HEK293 (cell line): ENCODE results near the gene ZNF32.

Experiments
- CTCF ChIA-PET: fragments of 350-600 bp; formaldehyde crosslinking; extraction: SDS; loops from one replicate; lab custom pipeline; 2021; ENCODE audit warnings: antibody characterized with exemption; lab: Yijun Ruan, JAX
- POLR2A ChIA-PET: fragments of 300-600 bp; formaldehyde crosslinking; extraction: SDS; loops from one replicate; lab custom pipeline; 2020; ENCODE audit warnings: antibody characterized with exemption, inconsistent platforms; lab: Yijun Ruan, JAX
- H3K27ac ChIP-seq: fragments of 200-500 bp; sonication (Bioruptor generic); 2 replicates; pipeline ENCODE4 v1.5.1; 2014; ENCODE audit warnings: low read depth, low read length, control low read depth, inconsistent platforms; ENCODE audit errors: extremely low read depth
- H3K36me3 ChIP-seq, 2 experiments: fragments of 200-500 bp in 1 of 2; sonication (Bioruptor generic) in 1 of 2; 1 replicate in 1 of 2; 2 replicates in 1 of 2; pipeline ENCODE4 v1.5.1; 2014 to 2017; ENCODE audit warnings: inconsistent platforms in 2 of 2, low read length in 2 of 2; ENCODE audit not compliant: control insufficient read depth in 2 of 2, insufficient read depth in 1 of 2
- H3K4me1 ChIP-seq: fragments of 200-500 bp; sonication (Bioruptor generic); 2 replicates; pipeline ENCODE4 v1.5.1; 2014; ENCODE audit warnings: mild to moderate bottlenecking, low read length, inconsistent platforms; ENCODE audit not compliant: control insufficient read depth, insufficient read depth
- H3K4me3 ChIP-seq: 2 replicates; pipeline ENCODE4 v1.5.1; 2011; ENCODE audit warnings: low read depth, mild to moderate bottlenecking, control low read depth, low read length, moderate library complexity
- H3K9me3 ChIP-seq: fragments of 200-500 bp; sonication (Bioruptor generic); 2 replicates; pipeline ENCODE4 v1.5.1; 2014; ENCODE audit warnings: low read depth, low read length, inconsistent platforms; ENCODE audit not compliant: control insufficient read depth, insufficient read depth
- BCL11A ChIP-seq: fragments of 450-650 bp; formaldehyde crosslinking; IDR thresholded peaks from 2 replicates; pipeline ENCODE4 v1.5.1; 2016; ENCODE audit warnings: low read depth, missing biosample characterization, missing genetic modification characterization
- BCL11B ChIP-seq: fragments of 450-650 bp; formaldehyde crosslinking; IDR thresholded peaks from 2 replicates; pipeline ENCODE4 v1.5.1; 2016; ENCODE audit warnings: low read depth, missing biosample characterization, missing genetic modification characterization
- GLI2 ChIP-seq: fragments of 450-650 bp; formaldehyde crosslinking; IDR thresholded peaks from 2 replicates; pipeline ENCODE4; 2017; ENCODE audit warnings: missing biosample characterization, missing genetic modification characterization, low read depth, borderline replicate concordance
- GLIS1 ChIP-seq: fragments of 450-650 bp; formaldehyde crosslinking; IDR thresholded peaks from 2 replicates; pipeline ENCODE4 v1.5.1; 2016; ENCODE audit warnings: missing biosample characterization, missing genetic modification characterization
- HIC1 ChIP-seq: fragments of 450-650 bp; formaldehyde crosslinking; IDR thresholded peaks from 2 replicates; pipeline ENCODE4 v1.5.1; 2016; ENCODE audit warnings: missing biosample characterization, missing genetic modification characterization
- HOXC10 ChIP-seq: sonication (generic); formaldehyde crosslinking; IDR thresholded peaks from 2 replicates; pipeline ENCODE4 v1.8.1; 2023; ENCODE audit warnings: mild to moderate bottlenecking, missing genetic modification reagents
- KLF8 ChIP-seq: fragments of 450-650 bp; formaldehyde crosslinking; IDR thresholded peaks from 2 replicates; pipeline ENCODE4 v1.5.1; 2016; ENCODE audit warnings: missing biosample characterization, missing genetic modification characterization
- OSR2 ChIP-seq: fragments of 450-650 bp; formaldehyde crosslinking; IDR thresholded peaks from 2 replicates; pipeline ENCODE4 v1.5.1; 2016; ENCODE audit warnings: missing biosample characterization, missing genetic modification characterization
- PRDM10 ChIP-seq: fragments of 450-650 bp; formaldehyde crosslinking; IDR thresholded peaks from 2 replicates; pipeline ENCODE4 v1.5.1; 2016; ENCODE audit warnings: missing biosample characterization, missing genetic modification characterization
- YY2 ChIP-seq: fragments of 450-650 bp; formaldehyde crosslinking; IDR thresholded peaks from 2 replicates; pipeline ENCODE4 v1.5.1; 2016; ENCODE audit warnings: missing biosample characterization, missing genetic modification characterization
- ZEB2 ChIP-seq: fragments of 450-650 bp; formaldehyde crosslinking; IDR thresholded peaks from 2 replicates; pipeline ENCODE4 v1.5.1; 2016; ENCODE audit warnings: missing biosample characterization, missing genetic modification characterization
- ZNF114 ChIP-seq: fragments of 450-650 bp; formaldehyde crosslinking; IDR thresholded peaks from 2 replicates; pipeline ENCODE4 v1.5.0; 2017; ENCODE audit warnings: missing biosample characterization, missing genetic modification characterization
- ZNF174 ChIP-seq: fragments of 450-650 bp; formaldehyde crosslinking; IDR thresholded peaks from 2 replicates; pipeline ENCODE4 v1.5.0; 2017; ENCODE audit warnings: missing biosample characterization, mild to moderate bottlenecking, missing genetic modification characterization
- ZNF184 ChIP-seq: fragments of 450-650 bp; IDR thresholded peaks from 2 replicates; pipeline ENCODE4 v1.5.1; 2018; ENCODE audit warnings: missing biosample characterization, mild to moderate bottlenecking, missing genetic modification characterization
- ZNF341 ChIP-seq: fragments of 450-650 bp; formaldehyde crosslinking; IDR thresholded peaks from 2 replicates; pipeline ENCODE4; 2016; ENCODE audit warnings: low read depth, missing biosample characterization, missing genetic modification characterization
- ZNF404 ChIP-seq: fragments of 450-650 bp; formaldehyde crosslinking; IDR thresholded peaks from 2 replicates; pipeline ENCODE4 v1.5.1; 2017; ENCODE audit warnings: missing biosample characterization, missing genetic modification characterization
- ZNF423 ChIP-seq: fragments of 450-650 bp; formaldehyde crosslinking; IDR thresholded peaks from 2 replicates; pipeline ENCODE4 v1.5.1; 2016; ENCODE audit warnings: missing biosample characterization, missing genetic modification characterization
- ZNF426 ChIP-seq: fragments of 450-650 bp; formaldehyde crosslinking; IDR thresholded peaks from 2 replicates; pipeline ENCODE4 v1.5.1; 2017; ENCODE audit warnings: missing biosample characterization, missing genetic modification characterization, mild to moderate bottlenecking, inconsistent platforms, moderate library complexity
- ZNF610 ChIP-seq: fragments of 450-650 bp; formaldehyde crosslinking; IDR thresholded peaks from 2 replicates; pipeline ENCODE4 v1.5.1; 2016; ENCODE audit warnings: missing biosample characterization, missing genetic modification characterization, borderline replicate concordance
- ZSCAN16 ChIP-seq: fragments of 450-650 bp; formaldehyde crosslinking; IDR thresholded peaks from 2 replicates; pipeline ENCODE4 v1.5.1; 2016; ENCODE audit warnings: missing biosample characterization, missing genetic modification characterization
- ZSCAN30 ChIP-seq: fragments of 450-650 bp; IDR thresholded peaks from 2 replicates; pipeline ENCODE4 v1.5.1; 2018; ENCODE audit warnings: missing biosample characterization, mild to moderate bottlenecking, missing genetic modification characterization, moderate library complexity
- TF ChIP-seq, protein P1 (sequence below): fragments of 450-650 bp; formaldehyde crosslinking; IDR thresholded peaks from 2 replicates; pipeline ENCODE4 v1.5.1; 2017; ENCODE audit warnings: missing biosample characterization, missing genetic modification characterization
- TF ChIP-seq, protein P2 (sequence below): fragments of 450-650 bp; formaldehyde crosslinking; IDR thresholded peaks from 2 replicates; pipeline ENCODE4 v1.5.1; 2016; ENCODE audit warnings: missing biosample characterization, missing genetic modification characterization

The ZNF32 gene

DNA sequence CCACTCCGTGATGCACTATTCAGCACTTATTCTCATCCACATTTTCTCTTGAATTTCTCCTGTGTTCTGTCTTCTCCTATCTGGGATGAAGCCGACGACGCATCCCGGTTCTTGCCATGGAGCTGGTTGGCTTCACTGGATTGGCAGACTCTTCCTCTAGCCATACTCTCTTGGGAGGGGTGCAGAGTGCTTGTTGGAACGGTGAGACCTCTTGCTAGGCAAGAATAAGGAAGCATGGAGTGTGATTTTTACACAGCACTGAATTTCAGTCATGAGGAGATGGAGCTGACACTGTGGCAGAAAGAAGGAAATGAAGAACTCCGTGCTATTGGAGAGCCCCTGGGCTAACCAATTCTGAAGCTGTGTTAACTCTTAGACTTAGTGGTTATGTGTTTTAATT is 28.2 kb upstream of the ZNF32 start (continued):
- TF ChIP-seq HIC1 (tag by site-specific recombination) (no peak), ZNF174 (tag by site-specific recombination) (no peak), ZNF426 (tag by site-specific recombination) (no peak), HOXC10 (CRISPR knock-in tag) (no peak)

- TF ChIP-seq, protein P1, sequence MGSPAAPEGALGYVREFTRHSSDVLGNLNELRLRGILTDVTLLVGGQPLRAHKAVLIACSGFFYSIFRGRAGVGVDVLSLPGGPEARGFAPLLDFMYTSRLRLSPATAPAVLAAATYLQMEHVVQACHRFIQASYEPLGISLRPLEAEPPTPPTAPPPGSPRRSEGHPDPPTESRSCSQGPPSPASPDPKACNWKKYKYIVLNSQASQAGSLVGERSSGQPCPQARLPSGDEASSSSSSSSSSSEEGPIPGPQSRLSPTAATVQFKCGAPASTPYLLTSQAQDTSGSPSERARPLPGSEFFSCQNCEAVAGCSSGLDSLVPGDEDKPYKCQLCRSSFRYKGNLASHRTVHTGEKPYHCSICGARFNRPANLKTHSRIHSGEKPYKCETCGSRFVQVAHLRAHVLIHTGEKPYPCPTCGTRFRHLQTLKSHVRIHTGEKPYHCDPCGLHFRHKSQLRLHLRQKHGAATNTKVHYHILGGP, result no peak
- no peak for TF ChIP-seq ZNF341 (tag by site-specific recombination)
- TF ChIP-seq GLI2 (tag by site-specific recombination), result no peak
- no peak for TF ChIP-seq HOXC10 (CRISPR knock-in tag)
- no peak for TF ChIP-seq ZEB2 (tag by site-specific recombination)
Observed at GRCh38 chr10:43676331-43676730, 27.6 kb upstream of the ZNF32 start.

GRCh38 chr10:43674553-43675210 is 26.0 kb upstream of the ZNF32 start:
- ChIA-PET POLR2A (no interaction called here), CTCF (interaction anchor here (0.7 to 3.5 kb wide), 4 partner anchors 8 to 832 kb away, joined by 3 to 19 read pairs (median 4); no protein-coding TSS in a partner anchor)
- Histone ChIP-seq H3K36me3 (no peaks in the 10 kb centered on the region), H3K27ac (no peak overlapping the region), H3K9me3 (no peaks in the 10 kb centered on the region), H3K4me3 (no peak overlapping the region), H3K4me1 (no peaks in the 10 kb centered on the region)
- TF ChIP-seq ZNF114 (tag by site-specific recombination) (no peak), ZNF341 (tag by site-specific recombination) (no peak), BCL11A (tag by site-specific recombination) (no peak), GLIS1 (no peak), ZNF610 (tag by site-specific recombination) (no peak), YY2 (tag by site-specific recombination) (no peak), PRDM10 (no peak), ZNF184 (no peak), BCL11B (tag by site-specific recombination) (no peak), ZNF404 (no peak), KLF8 (no peak), ZSCAN16 (tag by site-specific recombination) (no peak), ZNF423 (tag by site-specific recombination) (no peak), ZSCAN30 (no peak), OSR2 (tag by site-specific recombination) (no peak)
- TF ChIP-seq, protein P2, sequence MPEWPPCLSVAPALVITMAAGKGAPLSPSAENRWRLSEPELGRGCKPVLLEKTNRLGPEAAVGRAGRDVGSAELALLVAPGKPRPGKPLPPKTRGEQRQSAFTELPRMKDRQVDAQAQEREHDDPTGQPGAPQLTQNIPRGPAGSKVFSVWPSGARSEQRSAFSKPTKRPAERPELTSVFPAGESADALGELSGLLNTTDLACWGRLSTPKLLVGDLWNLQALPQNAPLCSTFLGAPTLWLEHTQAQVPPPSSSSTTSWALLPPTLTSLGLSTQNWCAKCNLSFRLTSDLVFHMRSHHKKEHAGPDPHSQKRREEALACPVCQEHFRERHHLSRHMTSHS (tag by site-specific recombination), result no peak

More at GRCh38 chr10:43676331-43676730, 27.6 kb upstream of the ZNF32 start:
- Histone ChIP-seq H3K36me3 (no peaks in the 10 kb centered on the region), H3K4me3 (no peak overlapping the region), H3K27ac (no peak overlapping the region), H3K9me3 (no peaks in the 10 kb centered on the region), H3K4me1 (no peaks in the 10 kb centered on the region)
- CTCF ChIA-PET, result interaction anchor here (0.9 kb wide), 1 partner anchor 9 kb away, joined by 3 read pairs; no protein-coding TSS in a partner anchor
- POLR2A ChIA-PET, result no interaction called here
